IMR-90 (cell line): Measurements from ENCODE around the gene GEMIN2. TPM values are rescaled to one million over a fixed set of nuclear protein-coding genes. Genes with fewer than 3 reads are reported as not detected.

Experiments used
- ATAC-seq: fragments of 200-7000 bp; cut with Tn5 transposase; 2 replicates; pipeline ENCODE4 v1.9.1; 2020; ENCODE audit warnings: low read depth, mild to moderate bottlenecking, moderate library complexity
- BruUV-seq: library from RNA; stranded (reverse); fragments of 400-500 nt; replicated peaks from 2 replicates; lab custom pipeline; 2021; lab: Mats Ljungman, UMichigan
- CTCF ChIA-PET: fragments of 300-600 bp; formaldehyde crosslinking; extraction: SDS; loops from one replicate; lab custom pipeline; 2021; ENCODE audit warnings: antibody characterized with exemption; lab: Yijun Ruan, JAX
- POLR2A ChIA-PET: fragments of 300-600 bp; sonication (Branson Sonifier 250); formaldehyde crosslinking; loops from one replicate; lab custom pipeline; 2022; ENCODE audit warnings: antibody characterized with exemption; ENCODE audit not compliant: unreplicated experiment; lab: Charles Lee
- DNase-seq: peaks from one replicate; pipeline ENCODE4 v3.0.0; 2013
- H2AFZ ChIP-seq: replicated peaks from 2 replicates; pipeline ENCODE3; 2013; ENCODE audit warnings: low read length, mild to moderate bottlenecking; ENCODE audit not compliant: poor library complexity
- H2AK5ac ChIP-seq: 2 replicates; pipeline ENCODE4 v1.6.1; 2013; ENCODE audit warnings: low read depth, low read length, inconsistent platforms
- H2AK9ac ChIP-seq: replicated peaks from 2 replicates; pipeline ENCODE3; 2013; ENCODE audit warnings: mild to moderate bottlenecking, low read depth, low read length, moderate library complexity; ENCODE audit not compliant: poor library complexity
- H2BK120ac ChIP-seq: 2 replicates; pipeline ENCODE4 v1.6.1; 2013; ENCODE audit warnings: low read depth, low read length, inconsistent platforms
- H2BK15ac ChIP-seq: 3 replicates; pipeline ENCODE4 v1.6.1; 2013; ENCODE audit warnings: low read depth, low read length, inconsistent platforms
- H2BK20ac ChIP-seq: 2 replicates; pipeline ENCODE4 v1.6.1; 2013; ENCODE audit warnings: low read depth, mild to moderate bottlenecking, inconsistent platforms, low read length, moderate library complexity
- H2BK5ac ChIP-seq: 2 replicates; pipeline ENCODE4 v1.6.1; 2013; ENCODE audit warnings: mild to moderate bottlenecking, low read depth, low read length, inconsistent platforms; ENCODE audit not compliant: poor library complexity, severe bottlenecking
- H3K14ac ChIP-seq: replicated peaks from 2 replicates; pipeline ENCODE4 v1.6.1; 2013; ENCODE audit warnings: low read depth, low read length, inconsistent platforms
- H3K18ac ChIP-seq: 2 replicates; pipeline ENCODE4 v1.6.1; 2013; ENCODE audit warnings: low read depth, low read length, control low read depth
- H3K23ac ChIP-seq: 2 replicates; pipeline ENCODE4 v1.6.1; 2013; ENCODE audit warnings: low read depth, low read length, inconsistent platforms
- H3K27ac ChIP-seq: 2 replicates; pipeline ENCODE4 v1.5.1; 2013; ENCODE audit warnings: mild to moderate bottlenecking, control low read depth, low read length; ENCODE audit not compliant: insufficient read depth
- H3K27me3 ChIP-seq: 2 replicates; pipeline ENCODE4 v1.6.1; 2013; ENCODE audit warnings: low read length; ENCODE audit not compliant: control insufficient read depth, insufficient read depth
- H3K36me3 ChIP-seq: 2 replicates; pipeline ENCODE4 v1.6.1; 2013; ENCODE audit warnings: low read length, mixed read lengths; ENCODE audit not compliant: control insufficient read depth, insufficient read depth
- H3K4ac ChIP-seq: 2 replicates; pipeline ENCODE4 v1.6.1; 2013; ENCODE audit warnings: low read depth, low read length, inconsistent platforms
- H3K4me1 ChIP-seq: 2 replicates; pipeline ENCODE4 v1.6.1; 2013; ENCODE audit warnings: low read length, mixed read lengths; ENCODE audit not compliant: control insufficient read depth, insufficient read depth
- H3K4me2 ChIP-seq: 2 replicates; pipeline ENCODE4 v1.6.1; 2013; ENCODE audit warnings: low read depth, mild to moderate bottlenecking, control low read depth, low read length, moderate library complexity
- H3K4me3 ChIP-seq: 2 replicates; pipeline ENCODE4 v1.5.1; 2013; ENCODE audit warnings: low read depth, mild to moderate bottlenecking, control low read depth, low read length, moderate library complexity; ENCODE audit not compliant: insufficient read depth
- H3K56ac ChIP-seq: 2 replicates; pipeline ENCODE4 v1.6.1; 2013; ENCODE audit warnings: low read length, inconsistent platforms; ENCODE audit not compliant: insufficient read depth; ENCODE audit errors: extremely low read depth
- H3K79me1 ChIP-seq, 2 experiments: 2 replicates each; pipeline ENCODE4 v1.6.1; 2013; ENCODE audit warnings: low read length in 2 of 2, inconsistent platforms in 1 of 2, low read depth in 1 of 2
- H3K9ac ChIP-seq: 2 replicates; pipeline ENCODE4 v1.6.1; 2013; ENCODE audit warnings: low read depth, low read length, control low read depth
- H3K9me1 ChIP-seq: 2 replicates; pipeline ENCODE4 v1.6.1; 2013; ENCODE audit warnings: low read length, inconsistent platforms; ENCODE audit not compliant: insufficient read depth
- H3K9me3 ChIP-seq: 2 replicates; pipeline ENCODE4 v1.6.1; 2013; ENCODE audit warnings: low read length; ENCODE audit not compliant: control insufficient read depth, insufficient read depth
- H4K20me1 ChIP-seq: 2 replicates; pipeline ENCODE4 v1.6.1; 2013; ENCODE audit warnings: low read length, inconsistent platforms; ENCODE audit not compliant: insufficient read depth
- H4K5ac ChIP-seq: 2 replicates; pipeline ENCODE4 v1.6.1; 2013; ENCODE audit warnings: mild to moderate bottlenecking, low read depth, low read length, control low read depth
- H4K8ac ChIP-seq, 2 experiments: 2 replicates each; pipeline ENCODE4 v1.6.1; 2013; ENCODE audit warnings: low read depth in 2 of 2, low read length in 2 of 2, control low read depth in 1 of 2, inconsistent platforms in 1 of 2
- H4K91ac ChIP-seq: 2 replicates; pipeline ENCODE4 v1.6.1; 2013; ENCODE audit warnings: low read depth, low read length, inconsistent platforms; ENCODE audit not compliant: insufficient read depth
- BHLHE40 ChIP-seq: fragments of 150-350 bp; IDR thresholded peaks from 2 replicates; pipeline ENCODE4 v1.6.1; 2016; ENCODE audit warnings: mild to moderate bottlenecking, low read depth, low read length
- CEBPB ChIP-seq: IDR thresholded peaks from 2 replicates; pipeline ENCODE4 v1.6.1; 2012; ENCODE audit warnings: low read depth, low read length, improper control_type of control experiment
- CHD1 ChIP-seq: IDR thresholded peaks from 2 replicates; pipeline ENCODE4 v1.6.1; 2012; ENCODE audit warnings: low read depth, low read length, improper control_type of control experiment
- CTCF ChIP-seq: conservative IDR thresholded peaks from 2 replicates; pipeline ENCODE4 v1.5.1; 2012; ENCODE audit warnings: mild to moderate bottlenecking, low read depth, low read length, improper control_type of control experiment
- ELK1 ChIP-seq: fragments of 150-350 bp; IDR thresholded peaks from 2 replicates; pipeline ENCODE4 v1.6.1; 2016; ENCODE audit warnings: low read depth, mild to moderate bottlenecking, low read length, moderate library complexity, borderline replicate concordance
- FOS ChIP-seq: fragments of 150-350 bp; IDR thresholded peaks from 2 replicates; pipeline ENCODE4 v1.6.1; 2016; ENCODE audit warnings: low read depth, low read length
- MAFK ChIP-seq: IDR thresholded peaks from 2 replicates; pipeline ENCODE4 v1.6.1; 2012; ENCODE audit warnings: low read depth, low read length, improper control_type of control experiment
- MAZ ChIP-seq: IDR thresholded peaks from 2 replicates; pipeline ENCODE4 v1.6.1; 2012; ENCODE audit warnings: low read depth, mild to moderate bottlenecking, low read length, improper control_type of control experiment, moderate library complexity, borderline replicate concordance
- MXI1 ChIP-seq: IDR thresholded peaks from 2 replicates; pipeline ENCODE4 v1.6.1; 2012; ENCODE audit warnings: low read depth, mild to moderate bottlenecking, low read length, moderate library complexity, borderline replicate concordance
- NFE2L2 ChIP-seq: fragments of 150-350 bp; IDR thresholded peaks from 2 replicates; pipeline ENCODE4 v1.6.1; 2016; ENCODE audit warnings: low read depth, mild to moderate bottlenecking, low read length
- POLR2A ChIP-seq: IDR thresholded peaks from 2 replicates; pipeline ENCODE4 v1.6.1; 2012; ENCODE audit warnings: mild to moderate bottlenecking, low read depth, low read length
- RAD21 ChIP-seq: IDR thresholded peaks from 2 replicates; pipeline ENCODE4 v1.6.1; 2012; ENCODE audit warnings: low read length, improper control_type of control experiment
- RCOR1 ChIP-seq: IDR thresholded peaks from 2 replicates; pipeline ENCODE4 v1.6.1; 2012; ENCODE audit warnings: mild to moderate bottlenecking, low read length, improper control_type of control experiment; ENCODE audit not compliant: insufficient replicate concordance
- RFX5 ChIP-seq: IDR thresholded peaks from 2 replicates; pipeline ENCODE4 v1.8.0; 2012; ENCODE audit warnings: low read depth, mild to moderate bottlenecking, low read length, moderate library complexity
- SMC3 ChIP-seq: fragments of 150-350 bp; IDR thresholded peaks from 2 replicates; pipeline ENCODE4 v1.6.1; 2016; ENCODE audit warnings: low read depth, mild to moderate bottlenecking, antibody characterized with exemption, low read length, moderate library complexity
- USF2 ChIP-seq: fragments of 150-350 bp; IDR thresholded peaks from 2 replicates; pipeline ENCODE4 v1.6.1; 2017; ENCODE audit warnings: mild to moderate bottlenecking, antibody characterized with exemption, low read length, low read depth
- WGBS, 2 experiments: methylation state at CpG; one replicate each; pipeline versions ENCODE4 v1.1.5 to v1.1.7; 2013; ENCODE audit warnings: missing lambda C conversion rate in 2 of 2; ENCODE audit not compliant: insufficient read length in 1 of 2; ENCODE audit errors: extremely low coverage in 2 of 2; 5-methylcytosine and 5-hydroxymethylcytosine counted together
- dilution Hi-C: fragments of 300-500 bp; cut with HindIII; formaldehyde crosslinking; loops from one replicate; pipeline ENCODE4 v1.14.3; 2018; ENCODE audit warnings: low sequenced_read_pairs; ENCODE audit not compliant: unreplicated experiment
- in situ Hi-C: fragments of 300-500 bp; cut with MboI; formaldehyde crosslinking; loops from 3 replicates; pipeline ENCODE4 v1.14.3; 2019; ENCODE audit warnings: low sequenced_read_pairs, inconsistent platforms, mixed read lengths
- intact Hi-C: fragments of 100-400 bp; cut with micrococcal nuclease; formaldehyde crosslinking; loops from 2 replicates; pipeline ENCODE4 v1.10.0; 2022
- polyA plus RNA-seq, 3 experiments: library from polyadenylated mRNA; depleted of rRNA; stranded (reverse); fragments of >200 nt; gene quantifications; 2 replicates each; pipeline ENCODE4 v1.2.3, GENCODE V29; 2012; ENCODE audit warnings: low replicate concordance in 1 of 3
- total RNA-seq: library from RNA; depleted of rRNA; stranded (reverse); fragments of >200 nt; gene quantifications from 2 replicates; pipeline ENCODE4 v1.2.3, GENCODE V29; 2012

GEMIN2 gene
- total and polyA plus RNA-seq, 2 of the 4 experiments (the other 2 are of a cell fraction), result 10.6 to 11.2 TPM

GRCh38 chr14:39157491-39157890 is 43.4 kb downstream of the GEMIN2 start:
- no peak overlapping the region for H2AK9ac ChIP-seq
- no peak overlapping the region for H3K56ac ChIP-seq
- WGBS, 2 experiments, result 100% methylated on average over 3 of the region's 6 CpGs; no CpG with 5 or more reads in 1 of the 2 experiments
- H3K4me2 ChIP-seq, result no peak overlapping the region
- no peak overlapping the region for H2BK20ac ChIP-seq
- no peak overlapping the region for H4K91ac ChIP-seq
- in situ Hi-C loops (no loop called here), intact Hi-C loops (no loop called here), dilution Hi-C loops (no loop called here)
- no peak overlapping the region for H2BK120ac ChIP-seq
- H3K9ac ChIP-seq, result no peak overlapping the region
- H4K5ac ChIP-seq, result no peak overlapping the region
- no peaks in the 10 kb centered on the region for H3K27me3 ChIP-seq
- ChIA-PET POLR2A (no interaction called here), CTCF (no interaction called here)
- peaks cover 5% of the 10 kb centered on the region; the same call in 1 of the 2 replicates for H3K9me1 ChIP-seq
- H2BK5ac ChIP-seq, result no peak overlapping the region
- H3K4me3 ChIP-seq, result no peak overlapping the region
- H4K8ac ChIP-seq, result no peak overlapping the region
- H3K23ac ChIP-seq, result no peak overlapping the region
- H2AK5ac ChIP-seq, result no peak overlapping the region
- no peak overlapping the region for H3K14ac ChIP-seq
- H2AFZ ChIP-seq, result no peak overlapping the region
- H3K4ac ChIP-seq, result no peak overlapping the region
- H3K36me3 ChIP-seq, result peaks cover 32% of the 10 kb centered on the region
- H3K4me1 ChIP-seq, result no peaks in the 10 kb centered on the region
- no peaks in the 10 kb centered on the region for H3K9me3 ChIP-seq
- H3K18ac ChIP-seq, result no peak overlapping the region
- H2BK15ac ChIP-seq, result no peak overlapping the region
- H3K27ac ChIP-seq, result no peak overlapping the region
- 0 out of 2 replicates have a peak, but pooled peaks cover 2% of the 10 kb centered on the region for H4K20me1 ChIP-seq
- H3K79me1 ChIP-seq, result peaks cover 6 to 24% of the 10 kb centered on the region in 2 experiments
- TF ChIP-seq NFE2L2 (no peak), RAD21 (no peak), BHLHE40 (no peak), POLR2A (no peak), RCOR1 (no peak), USF2 (no peak), CHD1 (no peak), ELK1 (no peak), FOS (no peak), CTCF (no peak), MXI1 (no peak), SMC3 (no peak), RFX5 (no peak), MAFK (no peak), MAZ (no peak), CEBPB (no peak)
- ATAC-seq (no peak), DNase-seq (no peak)
- no TSS peak for BruUV-seq
